ENCODE data around the gene CXXC5.

- TF ChIP-seq EZH2 (IDR thresholded peaks at IDR 0.05; ENCODE audit: borderline replicate concordance, low read depth, low read length, severe bottlenecking): no peak
- TF ChIP-seq CTCF (IDR thresholded peaks at IDR 0.05; ENCODE audit: borderline replicate concordance, extremely low read depth, low read length, poor library complexity, severe bottlenecking): no peak
Observed at GRCh38 chr5:139663207-139664085, 15.3 kb downstream of the CXXC5 start.

Data from DND-41 (cell line).